Small intestine (tissue), 7 donors: ENCODE measurements around the gene PIGR. TPM values are rescaled to one million over a fixed set of nuclear protein-coding genes. Genes with fewer than 3 reads are reported as not detected.
A peak's percentile ranks its signal among the peaks of the same experiment; 100 is the strongest.

Experiments
- DNase-seq, 2 donors: peaks; one replicate each; pipeline versions ENCODE4 v3.0.0 to v3.0.0-alpha.2; 2013
- FAIRE-seq: peaks from 2 replicates; lab custom pipeline; 2012; peaks lifted over from hg19 to GRCh38; lab: Jason Lieb, UNC
- H3K27ac ChIP-seq, 3 donors: one replicate each; pipeline ENCODE4 v1.5.1; 2013; ENCODE audit warnings: low read length in 2 of 3, mild to moderate bottlenecking in 2 of 3, control low read depth in 1 of 3, inconsistent platforms in 1 of 3, low read depth in 1 of 3, moderate library complexity in 1 of 3
- H3K27me3 ChIP-seq, 3 donors: one replicate each; pipeline ENCODE4 v1.6.1; 2013; ENCODE audit warnings: low read length in 3 of 3, inconsistent platforms in 1 of 3; ENCODE audit not compliant: control insufficient read depth in 3 of 3, insufficient read depth in 3 of 3
- H3K36me3 ChIP-seq, 3 donors: one replicate each; pipeline ENCODE4 v1.6.1; 2013; ENCODE audit warnings: low read length in 3 of 3, inconsistent platforms in 1 of 3, low read depth in 1 of 3, mild to moderate bottlenecking in 1 of 3, moderate library complexity in 1 of 3; ENCODE audit not compliant: control insufficient read depth in 3 of 3, insufficient read depth in 2 of 3
- H3K4me1 ChIP-seq, 3 donors: one replicate each; pipeline ENCODE4 v1.6.1; 2013; ENCODE audit warnings: low read length in 2 of 3, inconsistent platforms in 1 of 3, low read depth in 1 of 3, mild to moderate bottlenecking in 1 of 3, moderate library complexity in 1 of 3; ENCODE audit not compliant: control insufficient read depth in 3 of 3, insufficient read depth in 2 of 3
- H3K4me3 ChIP-seq, 3 donors: one replicate each; pipeline ENCODE4 v1.5.1; 2013; ENCODE audit warnings: low read length in 3 of 3, control low read depth in 1 of 3, inconsistent platforms in 1 of 3, low read depth in 1 of 3, mild to moderate bottlenecking in 1 of 3, moderate library complexity in 1 of 3
- H3K9me3 ChIP-seq, 2 donors: one replicate each; pipeline ENCODE4 v1.6.1; 2013; ENCODE audit warnings: low read depth in 1 of 2, low read length in 1 of 2; ENCODE audit not compliant: control insufficient read depth in 2 of 2, insufficient read depth in 1 of 2
- WGBS, 3 donors: extraction: QIAGEN DNeasy Blood & Tissue Kit; methylation state at CpG; one replicate each; pipeline ENCODE4 v1.1.7; 2013; 5-methylcytosine and 5-hydroxymethylcytosine counted together
- polyA plus RNA-seq, 4 donors: library from polyadenylated mRNA; stranded (reverse) in 3 of 4; unstranded in 1 of 4; fragments of 200-250 nt in 3 of 4; fragments of 120-200 nt in 1 of 4; gene quantifications; one replicate each; pipeline versions ENCODE4 v1.2.1 to v1.2.3, GENCODE V29; 2013
- donor health status: healthy with polysubstance abuse.
- donor health status: control.
- donor health status: control.
- donor health status: Bipolar disorder and iron deficiency.
- donor health status: healthy.

PIGR gene
- polyA plus RNA-seq, 4 donors, result 2.7 to 3,013 (median 498) TPM

- 21 to 38% (median 27%) methylated on average over 11 of the region's 11 CpGs for WGBS, 3 donors
- Histone ChIP-seq H3K27ac (peak overlapping the region; percentile 15 to 87 (median 79)), H3K27me3 (no peaks in the 10 kb centered on the region), H3K4me1 (peaks cover 5 to 75% (median 24%) of the 10 kb centered on the region in 3 donors), H3K4me3 (no peak overlapping the region), H3K9me3 (no peaks in the 10 kb centered on the region), H3K36me3 (peaks cover 0 to 14% (median 0%) of the 10 kb centered on the region in 3 donors)
- FAIRE-seq (no peak), DNase-seq (peak; percentile 81 to 97)
Measured at GRCh38 chr1:206955476-206956451, 9.5 kb upstream of the PIGR start.

- DNase-seq (peak; percentile 59 to 60), FAIRE-seq (no peak)
- WGBS, 3 donors, result 13 to 54% (median 42%) methylated on average over 10 of the region's 10 CpGs
- H3K27ac ChIP-seq, result peak overlapping the region; percentile 22 to 87 (median 79)
- no peaks in the 10 kb centered on the region for H3K27me3 ChIP-seq
- H3K4me3 ChIP-seq, result no peak overlapping the region
- H3K36me3 ChIP-seq, result peaks cover 0 to 4% (median 0%) of the 10 kb centered on the region in 3 donors
- H3K4me1 ChIP-seq, result peaks cover 5 to 83% (median 24%) of the 10 kb centered on the region in 3 donors
- peaks cover 0 to 8% of the 10 kb centered on the region in 2 donors for H3K9me3 ChIP-seq
Measured at GRCh38 chr1:206954459-206955342, 8.4 kb upstream of the PIGR start.

GRCh38 chr1:206953626-206954025 lies 7.4 kb upstream of the PIGR start:
- WGBS, 3 donors, result 68 to 87% (median 75%) methylated on average over 2 of the region's 2 CpGs
- Histone ChIP-seq H3K27me3 (no peaks in the 10 kb centered on the region), H3K4me1 (peaks cover 5 to 88% (median 26%) of the 10 kb centered on the region in 3 donors), H3K27ac (peak overlapping the region; percentile 58 to 87 (median 79)), H3K36me3 (peaks cover 0 to 3% (median 0%) of the 10 kb centered on the region in 3 donors), H3K4me3 (no peak overlapping the region), H3K9me3 (peaks cover 0 to 12% of the 10 kb centered on the region in 2 donors)
- FAIRE-seq (no peak), DNase-seq (peak in 1 of 2 donors; percentile 18)

GRCh38 chr1:206953126-206953525 lies 6.9 kb upstream of the PIGR start:
- 8 to 64% (median 43%) methylated on average over 3 of the region's 3 CpGs for WGBS, 3 donors
- Histone ChIP-seq H3K9me3 (peaks cover 0 to 12% of the 10 kb centered on the region in 2 donors), H3K27ac (peak overlapping the region; percentile 58 to 87 (median 79)), H3K36me3 (peaks cover 0 to 4% (median 0%) of the 10 kb centered on the region in 3 donors), H3K4me3 (no peak overlapping the region), H3K4me1 (peaks cover 5 to 91% (median 23%) of the 10 kb centered on the region in 3 donors), H3K27me3 (no peaks in the 10 kb centered on the region)
- FAIRE-seq (no peak), DNase-seq (peak in 1 of 2 donors; percentile 70)

- no peak overlapping the region for H3K4me3 ChIP-seq
- H3K9me3 ChIP-seq, result peaks cover 0 to 12% of the 10 kb centered on the region in 2 donors
- peaks cover 0 to 7% (median 0%) of the 10 kb centered on the region in 3 donors for H3K36me3 ChIP-seq
- no peaks in the 10 kb centered on the region for H3K27me3 ChIP-seq
- no peak for FAIRE-seq
- 20 to 39% (median 27%) methylated on average over 4 of the region's 4 CpGs for WGBS, 3 donors
- peak overlapping the region; percentile 69 to 79 (median 74) for H3K27ac ChIP-seq
- DNase-seq, result peak; percentile 72 to 77
- peaks cover 5 to 83% (median 18%) of the 10 kb centered on the region in 3 donors for H3K4me1 ChIP-seq
Measured at GRCh38 chr1:206952171-206952570, 5.9 kb upstream of the PIGR start.

DNA sequence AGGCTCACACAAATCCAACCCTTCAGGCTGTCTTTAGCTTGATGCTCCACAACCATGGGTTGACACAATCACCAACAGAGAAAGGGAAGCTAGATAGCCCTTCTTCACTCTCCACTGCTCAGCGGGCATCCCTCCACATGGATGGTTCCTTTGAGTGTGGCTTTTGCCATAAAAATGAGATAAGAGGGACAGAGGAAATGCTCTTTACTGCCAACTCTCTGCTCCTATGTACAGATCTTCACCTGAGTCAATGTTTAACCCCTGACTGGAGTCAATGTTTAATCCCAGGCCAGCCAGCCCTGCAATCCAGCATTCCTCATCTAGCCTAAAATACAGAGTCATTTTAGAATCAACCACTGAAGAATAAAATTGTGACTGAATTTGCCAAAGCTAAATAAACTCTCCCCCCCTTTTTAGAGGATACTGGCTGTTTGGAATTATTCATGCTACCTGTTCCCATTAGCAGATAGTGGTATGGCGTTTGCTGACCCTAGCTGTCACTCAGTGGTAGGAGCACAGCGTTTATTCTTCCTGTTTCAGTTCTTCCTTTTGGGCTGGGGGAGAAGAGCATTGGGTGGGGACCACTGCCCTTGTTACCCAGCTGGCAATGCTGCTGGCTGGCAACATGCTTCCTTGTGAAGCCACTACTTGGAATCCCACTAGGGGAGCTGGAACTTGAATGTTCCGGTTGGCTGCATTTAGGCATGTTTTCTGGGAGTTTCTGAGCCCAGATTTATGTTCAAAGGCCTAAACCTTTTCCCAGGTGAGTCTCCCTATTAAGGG lies 5.2 kb upstream of the PIGR start:
- peaks cover 0 to 7% (median 0%) of the 10 kb centered on the region in 3 donors for H3K36me3 ChIP-seq
- 27 to 51% (median 37%) methylated on average over 4 of the region's 4 CpGs for WGBS, 3 donors
- no peaks in the 10 kb centered on the region for H3K27me3 ChIP-seq
- H3K4me1 ChIP-seq, result peaks cover 4 to 81% (median 18%) of the 10 kb centered on the region in 3 donors
- H3K4me3 ChIP-seq, result no peak overlapping the region
- H3K9me3 ChIP-seq, result peaks cover 0 to 12% of the 10 kb centered on the region in 2 donors
- no peak for FAIRE-seq
- peak; percentile 81 to 85 for DNase-seq
- H3K27ac ChIP-seq, result peak overlapping the region; percentile 69 to 79 (median 74)

GRCh38 chr1:206949641-206950040 lies 3.4 kb upstream of the PIGR start:
- H3K36me3 ChIP-seq, result peaks cover 0 to 7% (median 0%) of the 10 kb centered on the region in 3 donors
- no peak overlapping the region for H3K27ac ChIP-seq
- H3K27me3 ChIP-seq, result no peaks in the 10 kb centered on the region
- FAIRE-seq (no peak), DNase-seq (no peak)
- no peak overlapping the region for H3K4me3 ChIP-seq
- WGBS, 3 donors, result 88 to 90% (median 89%) methylated on average over 5 of the region's 5 CpGs
- peaks cover 0 to 12% of the 10 kb centered on the region in 2 donors for H3K9me3 ChIP-seq
- peaks cover 2 to 65% (median 15%) of the 10 kb centered on the region in 3 donors for H3K4me1 ChIP-seq
